Kidney glomerular epithelial cell (primary cell): ENCODE results near the gene DACT2.

Experiments used
- DNase-seq: peaks from one replicate; lab custom pipeline; 2025; lab: John Stamatoyannopoulos, UW

The DACT2 gene

DNA sequence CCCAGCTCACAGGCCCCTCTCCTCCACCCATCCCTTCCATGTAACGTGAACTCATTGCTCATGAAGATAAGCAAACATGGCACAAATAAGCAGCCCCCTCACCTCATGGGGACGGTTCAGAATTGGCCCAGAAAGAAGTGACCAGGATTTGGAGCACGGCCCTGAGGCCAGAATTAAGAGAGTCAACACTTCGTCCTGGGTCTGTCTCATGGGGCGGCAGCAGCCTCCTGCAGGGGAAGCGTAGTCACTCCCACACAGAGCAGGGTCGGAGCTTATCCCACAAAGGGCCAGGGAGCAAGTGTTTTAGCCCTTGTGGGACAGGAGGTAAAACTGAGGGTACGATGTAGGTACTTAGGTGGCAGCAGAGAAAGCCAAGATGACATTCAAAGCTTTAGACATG, 28.6 kb upstream of the DACT2 start:
- DNase-seq = no peak

DNA sequence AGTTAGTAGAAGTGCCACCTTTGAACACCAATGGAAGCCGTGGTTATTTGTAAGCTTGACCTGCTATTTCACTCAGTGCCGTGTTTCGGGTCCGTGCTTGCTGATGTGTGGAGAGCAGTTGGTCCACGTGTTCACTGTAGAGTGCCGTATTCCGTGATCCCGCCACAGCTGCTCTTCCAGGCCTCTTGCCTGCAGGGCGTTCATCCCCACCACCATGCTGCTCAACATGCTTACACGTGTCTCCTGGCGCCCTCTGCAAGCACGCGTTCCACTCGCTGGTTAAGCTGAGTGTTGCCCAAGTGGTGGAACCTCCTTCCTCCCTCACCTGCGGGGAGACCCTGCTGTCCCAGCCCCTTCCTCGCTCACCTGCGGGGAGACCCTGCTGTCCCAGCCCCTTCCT, 28.0 kb upstream of the DACT2 start:
- no peak for DNase-seq

DNA sequence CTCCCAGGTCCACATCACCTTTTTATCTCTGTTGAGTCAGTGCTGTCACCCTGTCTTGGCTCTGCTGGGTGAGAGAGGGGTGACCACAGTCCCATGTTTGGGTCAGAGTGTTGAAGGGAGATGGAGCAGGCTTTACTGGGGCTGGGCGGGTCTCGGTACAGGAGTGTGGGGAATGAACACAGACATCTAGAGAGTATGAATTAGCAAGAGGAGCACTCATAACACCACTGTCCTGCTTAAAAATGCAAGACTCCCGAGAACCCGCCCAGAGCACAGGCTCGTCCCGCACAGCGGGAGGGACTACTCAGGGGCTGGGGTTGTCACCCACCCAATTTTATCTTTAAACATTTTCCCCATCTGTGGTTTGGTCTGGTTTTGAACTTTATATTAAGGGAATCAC, 27.5 kb upstream of the DACT2 start:
- no peak for DNase-seq

DNA sequence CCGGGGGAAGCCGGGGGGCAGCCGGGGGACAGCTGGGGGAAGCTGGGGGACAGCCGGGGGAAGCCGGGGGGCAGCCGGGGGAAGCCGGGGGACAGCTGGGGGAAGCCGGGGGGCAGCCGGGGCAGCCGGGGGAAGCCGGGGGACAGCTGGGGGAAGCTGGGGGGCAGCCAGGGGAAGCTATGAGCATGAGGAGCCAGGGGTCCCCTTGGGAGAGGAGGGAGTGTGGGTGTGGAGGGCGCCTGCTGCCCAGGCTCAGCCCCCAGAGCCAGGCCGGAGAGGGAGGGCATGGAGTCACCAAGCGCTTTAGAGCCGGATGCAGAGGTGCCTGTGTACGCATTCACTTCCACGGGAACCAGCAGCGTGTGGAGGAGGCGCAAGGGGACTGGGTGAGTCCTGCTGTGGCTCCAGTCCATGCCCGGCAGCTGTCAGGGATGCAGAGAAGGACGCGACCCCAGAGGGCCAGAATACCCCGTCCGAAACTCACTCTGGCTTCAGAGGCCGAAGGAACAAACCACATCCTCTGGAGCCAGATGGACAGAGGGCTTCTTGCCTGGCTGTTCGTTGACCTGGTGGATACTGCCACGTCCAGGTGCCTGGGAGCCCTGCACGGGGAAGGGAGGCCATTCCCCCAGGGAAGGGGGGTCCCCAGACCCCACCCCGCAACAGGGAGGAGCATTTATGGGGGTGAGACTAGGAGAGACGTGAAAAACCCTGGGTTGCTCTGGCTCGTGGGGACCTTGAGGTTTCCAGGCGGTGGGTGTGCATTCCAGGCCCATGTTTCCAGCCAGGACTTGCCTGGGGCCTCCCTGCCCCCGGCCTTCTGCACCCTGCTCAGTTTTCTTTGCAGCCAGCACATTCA, 26.5 kb upstream of the DACT2 start:
- no peak for DNase-seq

DNA sequence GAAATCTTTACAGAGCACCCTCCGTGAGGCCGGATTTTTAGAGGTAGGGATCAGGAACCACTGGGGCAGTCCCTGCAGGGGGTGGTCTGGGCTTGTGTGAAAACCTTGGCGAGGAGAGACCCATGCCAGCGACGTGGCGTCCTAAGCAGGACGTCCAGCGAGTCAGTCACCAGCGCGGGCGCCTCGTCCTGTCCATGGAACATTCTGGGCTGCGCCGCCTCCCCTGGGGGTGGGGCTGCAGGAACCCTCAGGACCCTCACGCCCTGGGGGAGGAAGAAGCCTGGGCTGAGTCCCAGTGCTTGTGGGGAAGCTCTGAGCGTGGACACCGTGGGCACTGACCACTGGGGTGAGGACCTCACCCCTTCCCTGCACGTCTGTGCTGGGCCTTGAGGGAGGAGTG, 25.7 kb upstream of the DACT2 start:
- no peak for DNase-seq

DNA sequence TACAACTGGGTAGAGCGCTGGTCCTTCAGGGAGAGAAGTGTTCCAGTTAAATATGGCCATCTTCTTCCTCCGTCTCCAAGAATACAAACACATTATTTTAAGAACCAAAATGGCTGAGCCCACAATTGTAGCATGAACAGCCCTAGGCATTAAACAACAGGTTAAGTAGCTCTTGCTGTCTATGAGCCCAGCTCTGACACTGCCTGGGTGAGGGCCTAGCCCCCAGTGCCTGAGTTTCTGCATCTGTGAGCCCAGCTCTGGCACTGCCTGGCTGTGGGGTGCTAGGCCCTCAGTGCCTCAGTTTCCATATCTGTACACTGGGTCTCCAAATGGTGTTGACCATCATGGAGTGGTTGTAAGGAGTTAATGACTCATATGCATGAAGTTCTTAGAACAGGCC, 24.8 kb upstream of the DACT2 start:
- no peak for DNase-seq

DNA sequence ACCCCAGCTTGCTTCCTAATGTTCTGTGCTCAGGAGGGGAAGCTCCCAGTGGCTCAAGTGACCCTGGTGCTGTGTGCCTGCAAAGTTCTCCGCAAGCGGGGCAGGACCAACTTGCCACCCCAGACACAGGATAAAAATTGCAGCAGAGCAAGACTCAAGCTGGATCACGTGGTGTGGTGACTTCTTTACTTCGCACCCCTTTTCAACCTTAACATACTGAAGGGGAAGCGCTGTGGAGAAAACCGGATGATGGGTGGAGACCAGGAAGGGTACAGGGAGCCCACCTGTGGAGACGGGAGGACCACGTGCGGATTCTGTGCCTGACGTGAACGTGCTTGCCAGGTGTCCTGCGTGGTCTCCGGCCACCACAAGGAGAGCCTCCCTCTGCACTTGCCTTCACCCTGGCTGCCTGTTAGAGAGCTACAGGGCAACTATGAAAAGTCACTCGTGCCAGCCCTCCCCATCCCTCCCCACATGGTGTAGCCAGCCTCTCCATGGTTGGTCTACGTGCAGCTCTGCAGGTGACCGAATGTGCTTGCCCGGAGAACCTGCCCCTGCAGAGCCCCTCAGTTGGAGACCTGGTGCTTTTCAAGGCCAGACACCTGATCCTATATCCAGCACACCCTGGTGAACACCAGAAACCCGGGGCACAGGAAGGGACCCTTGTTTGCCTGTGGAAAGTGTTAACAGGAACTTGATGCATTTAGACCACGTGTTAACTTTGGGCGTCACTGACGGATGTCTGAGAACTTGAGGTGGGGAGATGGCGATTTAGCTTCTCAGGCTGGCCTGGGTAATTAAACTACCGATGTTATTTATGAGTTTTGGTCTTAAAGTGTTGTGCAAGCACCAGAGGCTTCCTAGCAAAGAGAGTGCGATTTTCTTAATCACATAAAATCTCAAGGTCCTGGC, 23.9 kb upstream of the DACT2 start:
- no peak for DNase-seq

DNA sequence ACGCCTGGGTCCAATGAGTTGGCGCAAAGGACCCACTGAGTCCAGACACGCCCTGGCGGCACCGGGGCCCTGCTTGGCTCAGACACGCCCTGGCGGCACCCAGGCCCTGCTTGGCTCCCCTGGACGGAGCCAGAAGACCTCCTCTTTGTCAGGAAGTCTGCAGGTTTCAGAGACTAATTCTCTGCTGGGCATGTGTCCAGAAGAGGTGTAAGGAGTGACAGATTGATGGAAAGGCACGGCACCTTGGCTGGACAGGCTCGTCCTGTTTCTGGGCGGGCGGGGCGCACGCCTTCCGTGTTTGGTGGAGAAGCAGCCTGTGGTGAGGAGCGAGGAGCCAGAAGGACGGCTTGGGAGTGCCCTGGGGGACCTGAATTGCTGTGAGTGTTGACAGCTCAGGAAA, 23.1 kb upstream of the DACT2 start:
- no peak for DNase-seq

DNA sequence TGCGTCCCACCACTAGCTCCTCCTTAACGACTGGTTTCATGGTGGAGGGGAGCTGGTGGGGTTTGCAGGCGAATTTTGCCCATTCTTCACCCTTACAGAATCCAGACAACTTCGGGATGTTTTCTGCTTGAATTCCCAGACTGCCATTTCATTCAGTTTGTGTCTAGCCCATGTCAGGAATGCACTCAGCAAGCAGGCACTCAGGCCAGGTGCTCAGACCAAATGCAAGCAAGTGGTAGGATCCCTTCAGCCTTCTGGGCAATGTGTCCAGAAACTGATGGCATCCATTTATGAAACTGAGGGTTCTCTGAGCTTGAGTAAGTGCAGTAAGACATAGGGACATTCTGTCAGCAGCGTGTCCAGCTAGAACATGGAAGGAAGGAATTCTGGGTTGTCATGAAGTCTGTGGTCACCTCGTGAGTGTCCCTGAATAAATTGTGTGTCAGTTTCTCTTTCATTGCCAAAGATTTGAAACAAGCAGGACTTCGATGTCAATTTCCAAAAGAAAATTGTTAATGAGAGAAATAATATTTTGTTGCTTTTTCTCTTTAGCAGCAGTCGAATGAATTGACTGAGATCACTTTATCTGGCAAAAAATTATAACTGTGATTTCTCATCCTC, 21.8 kb upstream of the DACT2 start:
- no peak for DNase-seq

DNA sequence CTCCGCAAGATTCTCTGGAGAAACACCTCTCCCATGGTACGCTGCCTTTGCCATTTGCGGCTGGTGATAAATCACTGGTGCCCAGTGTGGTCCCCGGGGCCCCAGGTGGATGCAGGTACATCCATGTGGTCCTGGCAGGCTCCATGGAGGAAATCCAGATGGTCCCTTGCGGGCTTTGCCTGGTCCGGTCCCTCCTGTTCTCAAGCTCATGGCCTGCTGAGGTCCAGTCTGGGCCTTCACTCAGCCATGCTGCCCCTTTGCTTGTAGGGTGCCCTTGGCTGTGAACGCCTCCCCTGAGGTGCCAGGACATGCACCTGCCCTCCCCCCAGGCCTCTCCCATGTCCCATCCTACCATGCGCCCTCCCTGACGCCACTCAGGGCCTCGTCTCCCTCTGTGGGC, 21.2 kb upstream of the DACT2 start:
- DNase-seq = no peak

DNA sequence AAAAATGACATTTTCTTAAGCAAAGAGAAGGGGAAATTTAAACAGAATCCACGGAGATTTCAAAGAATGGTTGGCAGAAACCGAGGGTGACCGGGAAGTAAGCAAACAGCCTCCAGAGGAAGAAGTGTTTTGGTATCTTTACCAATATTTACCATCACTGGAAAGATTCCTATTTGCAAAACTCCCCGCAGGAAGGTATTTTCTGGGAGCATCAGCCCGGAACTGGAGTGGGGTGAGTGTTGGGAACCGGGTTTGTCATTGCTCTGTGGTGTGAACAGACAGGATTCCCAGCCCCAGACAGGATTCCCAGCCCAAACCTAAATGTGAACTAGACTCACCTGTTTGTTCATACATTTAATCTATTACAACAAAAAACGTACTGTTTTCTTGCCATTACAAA, 19.2 kb upstream of the DACT2 start:
- no peak for DNase-seq

DNA sequence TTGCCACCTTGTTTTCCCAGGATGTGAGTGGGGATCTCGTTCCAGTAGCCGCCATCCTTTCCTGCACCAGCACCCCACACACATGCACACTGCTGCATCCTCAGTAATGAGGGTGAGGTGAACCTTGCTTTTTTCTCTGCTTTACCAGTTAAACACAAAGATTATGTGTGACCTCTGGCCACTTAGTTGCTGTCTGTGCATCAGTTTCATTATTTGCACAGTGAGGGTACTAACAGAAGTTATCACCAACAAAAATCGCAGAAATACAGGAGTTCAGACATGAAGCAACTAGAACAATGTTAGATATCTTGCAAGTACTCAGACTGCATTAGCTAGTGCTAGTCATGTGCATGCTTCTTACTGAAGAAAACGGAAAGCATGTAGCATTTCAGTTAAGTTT, 17.4 kb upstream of the DACT2 start:
- DNase-seq = no peak

DNA sequence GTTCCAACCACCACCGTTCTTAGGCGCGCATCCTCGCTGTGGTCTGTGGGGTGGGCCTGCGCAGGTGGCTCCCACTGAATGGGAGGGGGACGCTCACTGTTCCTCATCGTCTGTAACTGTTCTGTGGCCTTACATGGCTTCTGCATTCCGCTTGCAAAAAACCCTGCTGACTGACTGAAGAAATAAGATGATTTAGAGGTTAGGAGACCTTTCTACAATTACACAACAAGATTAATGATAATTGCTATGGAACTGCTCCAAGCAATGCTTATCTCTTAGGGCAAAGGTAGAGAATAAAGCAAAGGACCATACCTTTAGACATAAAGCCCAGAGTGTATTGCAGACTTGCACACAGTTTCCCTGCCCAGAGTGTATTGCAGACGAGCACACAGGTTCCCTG, 14.4 kb upstream of the DACT2 start:
- DNase-seq = no peak

DNA sequence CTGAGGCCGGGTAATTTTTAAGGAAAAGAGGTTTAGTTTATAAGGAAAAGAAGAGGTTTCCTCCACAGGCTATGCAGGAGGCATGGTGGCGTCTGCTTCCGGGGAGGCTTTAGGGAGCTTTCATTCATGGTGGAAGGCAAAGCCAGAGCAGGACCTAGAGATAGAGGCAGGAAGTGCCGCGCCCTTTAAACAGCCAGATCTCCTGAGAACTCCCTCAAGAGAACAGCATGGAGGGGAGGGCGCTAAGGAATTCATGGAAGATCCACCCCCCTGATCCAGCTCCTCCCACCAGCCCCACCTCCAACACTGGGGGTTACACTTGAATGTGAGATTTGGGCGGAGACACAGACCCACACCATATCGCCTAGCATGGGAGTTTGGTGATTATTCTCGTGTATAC, 13.9 kb upstream of the DACT2 start:
- DNase-seq = no peak

DNA sequence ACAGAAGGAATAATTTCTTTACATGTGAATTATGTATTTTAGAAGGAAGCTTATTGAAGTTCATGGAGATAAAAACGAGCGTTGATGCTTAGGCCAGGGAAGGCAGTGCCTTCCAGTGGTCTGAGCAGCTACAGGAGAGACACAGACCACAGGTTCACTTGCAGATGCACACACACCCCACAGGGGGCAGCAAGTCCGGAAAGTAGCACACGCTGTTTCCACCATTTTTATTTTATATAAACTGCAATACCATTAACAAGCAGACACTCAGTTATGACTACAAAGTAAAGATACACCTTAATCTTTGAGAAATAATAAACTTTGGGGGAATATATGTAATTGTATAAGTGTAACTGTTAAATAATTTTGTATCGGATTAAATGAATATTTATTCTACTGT, 13.5 kb upstream of the DACT2 start:
- no peak for DNase-seq

DNA sequence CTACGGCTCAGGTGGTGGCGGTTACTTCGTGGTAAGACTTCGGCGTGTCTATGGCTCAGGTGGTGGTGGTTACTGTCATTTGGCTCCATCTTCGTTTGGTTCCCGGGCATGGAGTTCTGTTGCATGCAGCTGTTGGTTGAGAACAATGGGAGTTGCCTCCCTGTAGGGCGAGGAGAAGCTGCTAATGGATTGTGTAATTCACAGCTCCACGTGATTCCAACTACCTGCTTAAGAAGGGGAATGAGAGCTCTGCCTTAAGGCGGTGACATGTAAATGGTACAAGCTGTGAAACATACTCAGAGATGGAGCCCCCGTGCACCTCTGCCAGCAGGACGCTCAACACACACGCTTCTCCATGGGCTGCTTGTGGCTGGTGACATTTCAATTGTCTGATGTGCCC, 12.4 kb upstream of the DACT2 start:
- DNase-seq = no peak

DNA sequence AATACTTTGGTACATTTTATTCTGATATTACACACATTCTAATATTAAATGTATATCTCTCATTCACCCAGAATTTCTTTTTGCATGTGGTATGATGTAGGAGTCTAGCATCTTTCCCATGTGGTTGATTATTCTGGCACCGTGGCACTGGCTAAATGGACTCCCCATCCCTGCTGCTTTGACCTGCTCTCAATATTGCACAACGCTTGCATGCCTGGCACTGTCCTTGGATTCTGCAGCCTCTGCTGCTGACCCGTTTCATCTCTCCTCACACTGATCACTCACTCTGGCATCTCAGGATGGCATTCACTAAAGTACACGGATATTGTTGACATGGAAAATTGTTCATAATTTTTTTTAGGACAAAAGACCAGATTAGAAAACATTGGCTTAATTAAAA, 11.5 kb upstream of the DACT2 start:
- DNase-seq = no peak

DNA sequence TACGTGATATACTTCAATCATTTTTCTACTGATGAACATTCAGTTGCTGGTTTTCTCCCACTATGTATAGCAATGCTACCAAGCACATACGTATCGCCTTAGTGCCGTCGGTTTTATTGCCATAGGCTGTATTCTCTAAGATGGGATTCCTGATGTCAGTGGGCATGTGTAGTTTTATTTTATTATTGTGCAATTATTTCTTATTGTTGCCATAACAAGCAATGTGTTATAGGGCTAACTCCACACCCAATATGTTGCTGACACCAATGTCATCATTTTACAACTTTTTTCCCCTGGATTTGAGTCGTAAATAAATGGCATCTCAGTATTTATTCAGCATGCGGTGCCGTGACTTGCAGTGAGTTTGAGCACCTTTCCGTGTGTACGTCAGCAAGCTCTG, 10.8 kb upstream of the DACT2 start:
- no peak for DNase-seq

DNA sequence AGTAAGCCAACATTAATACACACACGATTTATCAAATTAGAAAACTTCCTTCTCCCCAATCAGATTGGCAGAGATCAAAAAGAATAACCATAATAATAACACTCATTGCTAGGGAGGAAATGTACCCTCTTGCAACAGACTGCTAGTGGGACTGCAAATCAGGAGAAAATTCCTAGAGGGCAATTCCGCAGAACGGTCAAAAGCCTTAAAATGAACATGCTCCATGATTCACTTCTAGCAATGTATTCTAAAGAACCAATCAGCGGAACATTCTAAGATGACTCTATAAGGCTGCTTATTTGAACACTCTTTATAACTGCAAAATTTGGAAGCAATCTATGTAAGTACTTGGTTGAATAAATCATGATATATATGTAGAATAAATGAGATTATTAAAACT, 8.5 kb upstream of the DACT2 start:
- peak; percentile 29 for DNase-seq

DNA sequence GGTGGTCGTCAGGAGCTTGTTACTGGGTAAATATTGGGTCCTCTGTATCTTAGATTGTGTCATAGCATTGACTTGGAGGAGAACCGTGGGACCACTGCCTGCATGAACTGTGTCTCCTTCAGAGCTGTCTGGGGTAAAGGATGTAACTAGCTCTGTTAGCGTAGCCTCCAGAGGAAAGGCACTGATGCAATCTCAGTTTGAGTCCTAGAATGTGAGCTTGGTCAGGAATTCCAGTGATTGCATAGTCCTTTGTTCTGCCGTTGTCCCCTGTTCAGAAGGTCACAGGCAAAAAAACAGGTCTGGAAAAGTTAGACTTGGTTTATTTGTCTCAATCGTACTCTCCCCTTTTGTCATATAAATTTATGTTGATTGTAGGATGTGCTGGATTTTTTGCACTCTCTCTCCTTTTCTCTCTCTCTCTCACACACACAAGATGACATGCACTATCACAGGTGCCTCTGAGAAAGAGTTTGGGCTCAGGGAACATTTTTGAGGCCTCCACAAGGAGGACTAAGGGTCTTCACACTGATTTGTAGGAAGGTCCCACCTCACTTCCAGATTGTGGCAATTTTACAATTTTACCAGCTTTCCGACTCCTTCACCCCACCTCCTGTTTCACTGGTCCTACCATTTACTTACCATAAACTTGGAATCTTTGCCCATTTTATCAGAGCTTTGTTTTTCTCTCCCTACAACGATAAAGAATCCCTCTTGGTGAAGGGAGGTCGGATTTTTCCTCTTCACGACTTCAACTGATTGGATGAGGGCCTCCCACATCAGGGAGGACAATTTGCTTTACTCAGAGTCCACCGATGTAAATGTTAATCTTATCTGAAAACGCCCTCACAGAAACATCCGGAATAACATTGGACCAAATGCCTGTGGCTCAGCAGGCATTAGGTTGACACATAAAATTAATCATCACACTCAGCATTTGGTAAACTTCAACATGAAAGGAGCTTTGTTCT, 7.0 kb upstream of the DACT2 start:
- peak; percentile 78 for DNase-seq

DNA sequence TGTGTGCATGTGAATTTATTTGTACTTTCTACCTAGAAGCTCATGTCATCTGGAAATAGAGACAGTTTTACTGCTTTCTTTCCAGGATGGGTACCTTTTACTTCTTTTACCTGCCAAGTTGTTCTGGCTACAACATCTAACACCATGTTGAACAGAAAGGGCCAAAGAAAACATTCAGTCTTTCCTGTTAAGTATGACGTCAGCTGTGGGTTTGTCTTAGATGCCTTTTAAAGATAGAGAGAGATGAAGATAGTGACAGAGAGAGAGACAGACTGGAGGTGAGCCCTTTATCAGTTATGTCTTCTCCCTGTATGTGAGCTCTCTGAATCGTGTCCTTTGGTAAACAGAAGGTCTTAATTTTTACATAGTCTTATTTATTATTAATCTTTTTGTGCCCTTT, 3.4 kb upstream of the DACT2 start:
- peak; percentile 52 for DNase-seq

DNA sequence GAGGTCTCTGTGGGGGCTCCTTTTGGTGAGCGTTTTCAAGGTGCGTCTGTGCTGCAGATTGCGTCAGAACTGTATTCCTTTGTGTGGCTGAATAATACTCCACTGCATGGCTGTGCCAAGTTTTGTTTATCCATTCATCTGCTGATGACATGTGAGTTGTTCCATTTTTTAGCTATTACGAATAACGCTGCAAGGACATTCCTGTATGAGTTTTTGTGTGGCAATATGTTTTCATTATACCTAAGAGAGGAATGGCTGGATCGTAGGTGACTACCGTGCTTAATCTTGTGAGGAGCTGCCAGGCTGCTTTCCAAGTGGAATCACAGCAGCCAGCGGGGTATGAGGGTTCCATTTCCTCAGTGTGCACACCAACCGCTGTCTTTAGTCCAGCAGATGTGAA, 1.1 kb upstream of the DACT2 start:
- no peak for DNase-seq
